WTC11 (cell line): ENCODE results near the gene SLC25A21. TPM values are rescaled to one million over a fixed set of nuclear protein-coding genes. Genes with fewer than 3 reads are reported as not detected.

Source experiments
- ATAC-seq: fragments of 200-7000 bp; cut with Tn5 transposase; 2 replicates; pipeline ENCODE4 v1.10.0; 2021; ENCODE audit warnings: mild to moderate bottlenecking, moderate library complexity
- CTCF ChIA-PET: fragments of 300-600 bp; sonication (Branson Sonifier 250); formaldehyde crosslinking; loops from one replicate; lab custom pipeline; 2021; ENCODE audit warnings: antibody characterized with exemption; lab: Charles Lee
- POLR2A ChIA-PET: fragments of 350-600 bp; sonication (Branson Sonifier 250); formaldehyde crosslinking; loops from one replicate; lab custom pipeline; 2021; ENCODE audit warnings: antibody characterized with exemption; lab: Charles Lee
- DNase-seq: peaks from one replicate; pipeline ENCODE4 v3.0.0; 2021; ENCODE audit warnings: low spot score
- H3K27ac Mint-ChIP-seq: 2 replicates; pipeline ENCODE4 v1.8.0; 2021; ENCODE audit warnings: mixed read lengths
- H3K27me3 Mint-ChIP-seq: 2 replicates; pipeline ENCODE4 v1.8.0; 2021; ENCODE audit warnings: low read depth, mild to moderate bottlenecking, moderate library complexity, mixed read lengths
- H3K36me3 Mint-ChIP-seq: 2 replicates; pipeline ENCODE4 v1.8.0; 2021; ENCODE audit warnings: mixed read lengths
- H3K4me1 Mint-ChIP-seq: 2 replicates; pipeline ENCODE4 v1.8.0; 2022; ENCODE audit warnings: mixed read lengths
- H3K4me3 Mint-ChIP-seq: 2 replicates; pipeline ENCODE4 v1.8.0; 2021; ENCODE audit warnings: mild to moderate bottlenecking, moderate library complexity, mixed read lengths
- H3K9me3 Mint-ChIP-seq: 2 replicates; pipeline ENCODE4 v1.8.0; 2021; ENCODE audit warnings: mixed read lengths
- ELF4 ChIP-seq: sonication (generic); formaldehyde crosslinking; IDR thresholded peaks from 2 replicates; pipeline ENCODE4 v1.8.1; 2022; ENCODE audit warnings: low read depth, mild to moderate bottlenecking, moderate library complexity, missing genetic modification reagents
- EMX1 ChIP-seq: fragments of 250-450 bp; sonication (Bioruptor Pico); IDR thresholded peaks from 2 replicates; pipeline ENCODE4 v1.8.0; 2021; ENCODE audit warnings: mild to moderate bottlenecking
- ETV6 ChIP-seq: sonication (generic); formaldehyde crosslinking; IDR thresholded peaks from 2 replicates; pipeline ENCODE4 v1.8.1; 2022; ENCODE audit warnings: mild to moderate bottlenecking, missing genetic modification reagents
- HMGXB4 ChIP-seq: sonication (generic); formaldehyde crosslinking; IDR thresholded peaks from 2 replicates; pipeline ENCODE4 v1.8.1; 2023; ENCODE audit warnings: mild to moderate bottlenecking, moderate library complexity, missing genetic modification reagents
- JUN ChIP-seq: sonication (generic); formaldehyde crosslinking; IDR thresholded peaks from 2 replicates; pipeline ENCODE4 v1.8.0; 2023; ENCODE audit warnings: mild to moderate bottlenecking, missing genetic modification reagents
- MXD4 ChIP-seq: fragments of 250-450 bp; sonication (Bioruptor Pico); IDR thresholded peaks from 2 replicates; pipeline ENCODE4 v1.8.0; 2021; ENCODE audit warnings: mild to moderate bottlenecking, moderate library complexity, borderline replicate concordance
- MYBL2 ChIP-seq: sonication (generic); formaldehyde crosslinking; IDR thresholded peaks from 2 replicates; pipeline ENCODE4 v1.8.1; 2023; ENCODE audit warnings: mild to moderate bottlenecking, moderate library complexity, missing genetic modification reagents
- NR2C2 ChIP-seq: sonication (generic); formaldehyde crosslinking; IDR thresholded peaks from 2 replicates; pipeline ENCODE4 v1.8.0; 2022; ENCODE audit warnings: mild to moderate bottlenecking, missing genetic modification reagents
- NR3C1 ChIP-seq: sonication (generic); formaldehyde crosslinking; conservative IDR thresholded peaks from 2 replicates; pipeline ENCODE4 v1.8.1; 2023; ENCODE audit warnings: low read depth, mild to moderate bottlenecking, missing genetic modification reagents
- OVOL2 ChIP-seq: fragments of 250-450 bp; sonication (Bioruptor Pico); IDR thresholded peaks from 2 replicates; pipeline ENCODE4 v1.9.0; 2021; ENCODE audit warnings: mild to moderate bottlenecking, borderline replicate concordance
- PREB ChIP-seq: sonication (generic); formaldehyde crosslinking; IDR thresholded peaks from 2 replicates; pipeline ENCODE4 v1.8.1; 2022; ENCODE audit warnings: mild to moderate bottlenecking, missing genetic modification reagents, moderate library complexity, borderline replicate concordance
- RELA ChIP-seq: sonication (generic); formaldehyde crosslinking; IDR thresholded peaks from 2 replicates; pipeline ENCODE4 v1.8.1; 2022; ENCODE audit warnings: missing genetic modification reagents, mild to moderate bottlenecking, borderline replicate concordance
- RORB ChIP-seq: fragments of 250-450 bp; sonication (Bioruptor Pico); IDR thresholded peaks from 2 replicates; pipeline ENCODE4 v1.9.0; 2021; ENCODE audit warnings: mild to moderate bottlenecking
- SMAD3 ChIP-seq: sonication (generic); formaldehyde crosslinking; IDR thresholded peaks from 2 replicates; pipeline ENCODE4 v1.8.0; 2022; ENCODE audit warnings: missing genetic modification reagents, mild to moderate bottlenecking, borderline replicate concordance
- ZNF121 ChIP-seq: sonication (generic); formaldehyde crosslinking; IDR thresholded peaks from 2 replicates; pipeline ENCODE4 v1.8.0; 2023; ENCODE audit warnings: missing genetic modification reagents
- ZNF219 ChIP-seq: sonication (generic); formaldehyde crosslinking; IDR thresholded peaks from 2 replicates; pipeline ENCODE4 v1.8.0; 2023; ENCODE audit warnings: missing genetic modification reagents, mild to moderate bottlenecking, borderline replicate concordance
- ZNF263 ChIP-seq: sonication (generic); formaldehyde crosslinking; IDR thresholded peaks from 2 replicates; pipeline ENCODE4 v1.8.1; 2022; ENCODE audit warnings: low read depth, mild to moderate bottlenecking, moderate library complexity, missing genetic modification reagents
- ZNF396 ChIP-seq: fragments of 250-450 bp; sonication (Bioruptor Pico); IDR thresholded peaks from 2 replicates; pipeline ENCODE4 v1.8.0; 2021; ENCODE audit warnings: mild to moderate bottlenecking, moderate library complexity, borderline replicate concordance
- ZNF671 ChIP-seq: fragments of 250-450 bp; sonication (Bioruptor Pico); IDR thresholded peaks from 2 replicates; pipeline ENCODE4 v1.8.0; 2021; ENCODE audit warnings: mild to moderate bottlenecking
- total RNA-seq: library from RNA; stranded (reverse); gene quantifications from 3 replicates; pipeline ENCODE4 v1.2.3, GENCODE V29; 2021
- TF ChIP-seq, protein P1 (sequence below): sonication (generic); formaldehyde crosslinking; IDR thresholded peaks from 2 replicates; pipeline ENCODE4 v1.8.0; 2023; ENCODE audit warnings: missing genetic modification reagents
- TF ChIP-seq, protein P2 (sequence below): fragments of 250-450 bp; sonication (Bioruptor Pico); conservative IDR thresholded peaks from 2 replicates; pipeline ENCODE4 v1.9.0; 2021; ENCODE audit warnings: mild to moderate bottlenecking
- TF ChIP-seq, protein P3 (sequence below): fragments of 250-450 bp; sonication (Bioruptor Pico); IDR thresholded peaks from 2 replicates; pipeline ENCODE4 v1.9.0; 2021; ENCODE audit warnings: mild to moderate bottlenecking
- TF ChIP-seq, protein P4 (sequence below): sonication (generic); formaldehyde crosslinking; IDR thresholded peaks from 2 replicates; pipeline ENCODE4 v1.8.1; 2022; ENCODE audit warnings: missing genetic modification reagents, borderline replicate concordance

The SLC25A21 gene
- total RNA-seq, 1 experiment from 2014 or later, result 8.2 TPM

- POLR2A ChIA-PET, result no interaction called here
- DNase-seq (no peak), ATAC-seq (peak; percentile 60)
- Mint-ChIP-seq H3K27me3 (no peaks in the 10 kb centered on the region), H3K9me3 (no peaks in the 10 kb centered on the region), H3K4me1 (peaks cover 7% of the 10 kb centered on the region; the same call in 1 of the 2 replicates), H3K4me3 (no peak overlapping the region), H3K36me3 (no peaks in the 10 kb centered on the region), H3K27ac (no peak overlapping the region)
- CTCF ChIA-PET, result no interaction called here
- TF ChIP-seq ZNF263 (CRISPR knock-in tag), result no peak
- TF ChIP-seq, protein P1, sequence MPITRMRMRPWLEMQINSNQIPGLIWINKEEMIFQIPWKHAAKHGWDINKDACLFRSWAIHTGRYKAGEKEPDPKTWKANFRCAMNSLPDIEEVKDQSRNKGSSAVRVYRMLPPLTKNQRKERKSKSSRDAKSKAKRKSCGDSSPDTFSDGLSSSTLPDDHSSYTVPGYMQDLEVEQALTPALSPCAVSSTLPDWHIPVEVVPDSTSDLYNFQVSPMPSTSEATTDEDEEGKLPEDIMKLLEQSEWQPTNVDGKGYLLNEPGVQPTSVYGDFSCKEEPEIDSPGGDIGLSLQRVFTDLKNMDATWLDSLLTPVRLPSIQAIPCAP (CRISPR knock-in tag), result no peak
- TF ChIP-seq EMX1, result no peak
- TF ChIP-seq OVOL2 (CRISPR knock-in tag), result no peak
- TF ChIP-seq NR3C1 (CRISPR knock-in tag), result no peak
- TF ChIP-seq RELA (CRISPR knock-in tag), result no peak
- no peak for TF ChIP-seq JUN (CRISPR knock-in tag)
- TF ChIP-seq ZNF121 (CRISPR knock-in tag), result no peak
Observed at GRCh38 chr14:37089410-37089809, 83.0 kb downstream of the SLC25A21 start.

DNA sequence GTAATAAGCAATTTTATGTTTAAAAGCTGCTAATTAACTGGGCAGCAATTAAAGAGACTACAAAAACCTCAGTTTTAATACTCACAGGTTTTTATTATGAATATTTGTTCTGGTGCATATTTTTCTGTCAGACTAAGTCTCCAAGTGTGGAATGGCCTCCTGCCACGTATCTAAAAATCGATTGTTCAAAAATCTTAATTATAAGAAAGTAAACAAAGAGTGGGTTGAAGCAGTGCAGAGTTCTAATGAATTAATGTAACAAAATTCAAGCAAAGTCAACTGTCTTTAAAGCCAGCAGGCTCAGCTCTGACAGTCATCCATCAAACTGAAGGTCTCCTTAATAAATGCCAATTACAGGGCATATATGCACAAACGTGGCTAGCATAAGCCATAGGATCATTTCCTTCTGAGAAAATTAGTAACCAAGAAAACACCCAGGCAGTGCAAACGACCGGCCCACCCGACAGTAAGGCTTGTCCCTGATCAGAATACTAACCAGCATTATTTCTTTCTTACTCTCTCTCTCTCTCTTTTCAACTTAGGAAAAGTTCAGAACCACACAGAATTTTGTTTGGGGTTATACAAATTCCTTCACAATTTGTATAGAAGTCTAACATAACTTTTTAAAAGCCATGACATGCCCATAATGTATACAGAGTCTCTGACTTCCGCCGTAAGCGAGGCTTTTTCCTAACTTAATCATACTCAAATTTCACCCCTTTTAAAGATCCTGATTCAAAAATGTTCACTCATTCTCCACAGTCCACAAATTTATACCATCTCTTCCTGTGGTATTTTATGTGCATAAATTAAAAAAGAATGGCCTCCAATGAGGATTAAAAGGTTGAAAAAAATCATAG, 83.8 kb downstream of the SLC25A21 start:
- DNase-seq, result no peak
- ATAC-seq, result no peak
- H3K36me3 Mint-ChIP-seq, result no peaks in the 10 kb centered on the region
- no peak overlapping the region for H3K27ac Mint-ChIP-seq
- TF ChIP-seq ETV6 (CRISPR knock-in tag) (no peak), MYBL2 (CRISPR knock-in tag) (no peak), PREB (CRISPR knock-in tag) (no peak), SMAD3 (CRISPR knock-in tag) (no peak), ZNF219 (CRISPR knock-in tag) (no peak), MXD4 (CRISPR knock-in tag) (no peak), HMGXB4 (CRISPR knock-in tag) (no peak)
- TF ChIP-seq, protein P2, sequence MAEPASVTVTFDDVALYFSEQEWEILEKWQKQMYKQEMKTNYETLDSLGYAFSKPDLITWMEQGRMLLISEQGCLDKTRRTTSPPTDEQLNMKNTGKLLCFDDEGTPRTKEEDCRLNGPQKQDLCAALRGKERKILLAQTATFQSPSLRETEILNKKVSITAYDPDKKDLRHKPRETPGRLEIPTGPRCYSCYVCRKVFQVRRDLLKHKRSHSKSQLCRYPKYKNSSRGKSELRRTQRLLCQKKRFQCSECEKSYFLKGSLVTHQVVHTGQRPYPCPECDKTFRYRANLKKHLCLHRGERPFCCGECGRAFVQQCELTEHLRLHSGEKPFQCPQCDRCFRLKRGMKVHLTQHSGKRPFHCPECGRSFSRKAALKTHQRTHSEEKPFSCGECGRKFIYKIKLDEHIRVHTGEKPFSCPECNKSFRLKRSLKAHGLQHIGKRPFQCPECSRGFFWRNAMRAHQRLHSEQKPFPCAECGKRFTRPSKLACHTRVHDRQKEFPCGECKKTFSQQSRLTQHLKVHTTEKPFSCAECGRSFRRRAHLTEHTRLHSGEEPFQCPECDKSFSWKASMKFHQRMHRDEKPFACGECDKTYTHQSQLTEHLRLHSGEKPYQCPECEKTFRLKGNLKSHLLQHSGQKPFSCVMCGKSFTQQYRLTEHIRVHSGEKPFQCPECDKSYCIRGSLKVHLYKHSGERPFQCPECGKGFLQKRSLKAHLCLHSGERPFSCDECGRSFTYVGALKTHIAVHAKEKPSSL (CRISPR knock-in tag), result no peak
- TF ChIP-seq, all 79 proteins: peak for 0
- ChIA-PET POLR2A (no interaction called here), CTCF (no interaction called here)
- Mint-ChIP-seq H3K4me1 (peaks cover 7% of the 10 kb centered on the region; the same call in 1 of the 2 replicates), H3K27me3 (no peaks in the 10 kb centered on the region), H3K4me3 (no peak overlapping the region), H3K9me3 (no peaks in the 10 kb centered on the region)

GRCh38 chr14:37087520-37087919, 84.9 kb downstream of the SLC25A21 start:
- Mint-ChIP-seq H3K27ac (no peak overlapping the region), H3K9me3 (no peaks in the 10 kb centered on the region), H3K4me1 (peaks cover 7% of the 10 kb centered on the region; the same call in 1 of the 2 replicates), H3K4me3 (no peak overlapping the region), H3K36me3 (no peaks in the 10 kb centered on the region), H3K27me3 (no peaks in the 10 kb centered on the region)
- DNase-seq, result no peak
- POLR2A ChIA-PET, result no interaction called here
- ATAC-seq, result no peak
- CTCF ChIA-PET, result no interaction called here
- TF ChIP-seq, protein P3, sequence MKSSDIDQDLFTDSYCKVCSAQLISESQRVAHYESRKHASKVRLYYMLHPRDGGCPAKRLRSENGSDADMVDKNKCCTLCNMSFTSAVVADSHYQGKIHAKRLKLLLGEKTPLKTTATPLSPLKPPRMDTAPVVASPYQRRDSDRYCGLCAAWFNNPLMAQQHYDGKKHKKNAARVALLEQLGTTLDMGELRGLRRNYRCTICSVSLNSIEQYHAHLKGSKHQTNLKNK (CRISPR knock-in tag), result no peak
- TF ChIP-seq ZNF396 (CRISPR knock-in tag), result no peak
- TF ChIP-seq, protein P4, sequence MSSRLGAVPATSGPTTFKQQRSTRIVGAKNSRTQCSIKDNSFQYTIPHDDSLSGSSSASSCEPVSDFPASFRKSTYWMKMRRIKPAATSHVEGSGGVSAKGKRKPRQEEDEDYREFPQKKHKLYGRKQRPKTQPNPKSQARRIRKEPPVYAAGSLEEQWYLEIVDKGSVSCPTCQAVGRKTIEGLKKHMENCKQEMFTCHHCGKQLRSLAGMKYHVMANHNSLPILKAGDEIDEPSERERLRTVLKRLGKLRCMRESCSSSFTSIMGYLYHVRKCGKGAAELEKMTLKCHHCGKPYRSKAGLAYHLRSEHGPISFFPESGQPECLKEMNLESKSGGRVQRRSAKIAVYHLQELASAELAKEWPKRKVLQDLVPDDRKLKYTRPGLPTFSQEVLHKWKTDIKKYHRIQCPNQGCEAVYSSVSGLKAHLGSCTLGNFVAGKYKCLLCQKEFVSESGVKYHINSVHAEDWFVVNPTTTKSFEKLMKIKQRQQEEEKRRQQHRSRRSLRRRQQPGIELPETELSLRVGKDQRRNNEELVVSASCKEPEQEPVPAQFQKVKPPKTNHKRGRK (CRISPR knock-in tag), result no peak
- no peak for TF ChIP-seq RORB
- TF ChIP-seq PREB (CRISPR knock-in tag), result no peak
- no peak for TF ChIP-seq NR2C2 (CRISPR knock-in tag)
- no peak for TF ChIP-seq ELF4 (CRISPR knock-in tag)
- no peak for TF ChIP-seq ZNF671 (CRISPR knock-in tag)
